ENCODE data around the gene IGSF3. TPM values are rescaled to one million over a fixed set of nuclear protein-coding genes. Genes with fewer than 3 reads are reported as not detected.

Gene IGSF3
- 13.2 to 19.3 TPM (median 18.6 TPM) in 5 replicates for total RNA-seq (2022; extraction: Qiagen RNA extraction)

GRCh38 chr1:116667575-116668105 lies at the start of gene IGSF3:
TSS of gene IGSF3 (minus strand) at chr1:116667733. CDS start at chr1:116666326, 1,407 bp downstream.

GRCh38 chr1:116570358-116571214 lies 96.9 kb downstream of the IGSF3 start, which contains the start of gene CD58:
TSS of gene CD58 (minus strand) at chr1:116571026. CDS start at chr1:116570972, 54 bp downstream.

Other genes with a start within 250 kb of the IGSF3 start
- gene CD58, start 96.7 kb downstream of the IGSF3 start, total RNA-seq (2022; extraction: Qiagen RNA extraction): 16.3 to 24.0 TPM (median 21.9 TPM) in 5 replicates
- not detected in 5 replicates for gene CD2, start 86.7 kb upstream of the IGSF3 start, total RNA-seq (2022; extraction: Qiagen RNA extraction)
- gene PTGFRN, start 242.2 kb upstream of the IGSF3 start, total RNA-seq (2022; extraction: Qiagen RNA extraction): 13.8 to 15.7 TPM (median 14.5 TPM) in 5 replicates